Liver (tissue), 9 donors: ENCODE results near the gene CD109. TPM values are rescaled to one million over a fixed set of nuclear protein-coding genes. Genes with fewer than 3 reads are reported as not detected.
"Not testable (repeated sequence)": the region's sequence is repeated elsewhere in the genome, so short reads cannot be mapped to it uniquely, and the experiment has no call there.

Experiments
- DNase-seq: peaks from one replicate; pipeline ENCODE4 v3.0.0-alpha.2; 2017; ENCODE audit warnings: low spot score
- H3K27ac ChIP-seq, 2 donors: one replicate each; pipeline ENCODE4 v1.7.0; 2013; ENCODE audit warnings: inconsistent platforms in 2 of 2, low read length in 2 of 2, control low read depth in 1 of 2, low read depth in 1 of 2, mild to moderate bottlenecking in 1 of 2
- H3K27me3 ChIP-seq, 4 donors: one replicate each; pipeline versions ENCODE4 v1.6.1 to v1.7.0; 2013; ENCODE audit warnings: low read length in 3 of 4, inconsistent platforms in 1 of 4, mild to moderate bottlenecking in 1 of 4, moderate library complexity in 1 of 4; ENCODE audit not compliant: control insufficient read depth in 4 of 4, insufficient read depth in 4 of 4
- H3K36me3 ChIP-seq, 4 donors: one replicate each; pipeline versions ENCODE4 v1.6.1 to v1.7.0; 2013; ENCODE audit warnings: low read length in 3 of 4, mild to moderate bottlenecking in 3 of 4, low read depth in 1 of 4, moderate library complexity in 1 of 4; ENCODE audit not compliant: control insufficient read depth in 4 of 4, insufficient read depth in 3 of 4
- H3K4me1 ChIP-seq, 4 donors: one replicate each; pipeline versions ENCODE4 v1.6.1 to v1.7.0; 2013; ENCODE audit warnings: low read length in 3 of 4, mild to moderate bottlenecking in 3 of 4, moderate library complexity in 1 of 4; ENCODE audit not compliant: control insufficient read depth in 4 of 4, insufficient read depth in 4 of 4
- H3K4me3 ChIP-seq, 3 donors: one replicate each; pipeline versions ENCODE4 v1.6.1 to v1.7.0; 2013; ENCODE audit warnings: low read length in 3 of 3, control low read depth in 1 of 3, low read depth in 1 of 3, mild to moderate bottlenecking in 1 of 3
- H3K9ac ChIP-seq, 2 donors: one replicate each; pipeline ENCODE4 v1.7.0; 2013; ENCODE audit warnings: low read length in 2 of 2, mild to moderate bottlenecking in 2 of 2, moderate library complexity in 2 of 2, control low read depth in 1 of 2, low read depth in 1 of 2
- H3K9me3 ChIP-seq, 4 donors: one replicate each; pipeline versions ENCODE4 v1.6.1 to v1.7.0; 2013; ENCODE audit warnings: low read length in 3 of 4; ENCODE audit not compliant: control insufficient read depth in 4 of 4
- ATF3 ChIP-seq: IDR thresholded peaks from 2 replicates; pipeline ENCODE4 v1.6.1; 2016; ENCODE audit warnings: antibody characterized with exemption
- EGR1 ChIP-seq, 2 donors: IDR thresholded peaks; 2 replicates each; pipeline ENCODE4 v1.6.1; 2016 to 2018; ENCODE audit warnings: antibody characterized with exemption in 2 of 2, low read depth in 2 of 2
- FOXA1 ChIP-seq: IDR thresholded peaks from 2 replicates; pipeline ENCODE4 v1.6.1; 2016; ENCODE audit warnings: antibody characterized with exemption
- GABPA ChIP-seq, 2 donors: IDR thresholded peaks in 1 of 2; conservative IDR thresholded peaks in 1 of 2; 2 replicates each; pipeline ENCODE4 v1.6.1; 2016; ENCODE audit warnings: antibody characterized with exemption in 2 of 2, mild to moderate bottlenecking in 1 of 2, moderate library complexity in 1 of 2
- HNF4G ChIP-seq: IDR thresholded peaks from 2 replicates; pipeline ENCODE4 v1.6.1; 2016; ENCODE audit warnings: antibody characterized with exemption
- JUND ChIP-seq, 2 donors: IDR thresholded peaks; 2 replicates each; pipeline ENCODE4 v1.6.1; 2016; ENCODE audit warnings: antibody characterized with exemption in 2 of 2
- NR2F2 ChIP-seq: IDR thresholded peaks from 2 replicates; pipeline ENCODE4 v1.6.1; 2016; ENCODE audit warnings: antibody characterized with exemption
- SP1 ChIP-seq: IDR thresholded peaks from 2 replicates; pipeline ENCODE4 v1.6.1; 2018; ENCODE audit warnings: antibody characterized with exemption, mild to moderate bottlenecking
- TAF1 ChIP-seq: conservative IDR thresholded peaks from 2 replicates; pipeline ENCODE4 v1.6.1; 2016; ENCODE audit warnings: antibody characterized with exemption, mild to moderate bottlenecking
- YY1 ChIP-seq: IDR thresholded peaks from 2 replicates; pipeline ENCODE4 v1.6.1; 2016; ENCODE audit warnings: antibody characterized with exemption, mild to moderate bottlenecking
- ZBTB33 ChIP-seq: IDR thresholded peaks from 2 replicates; pipeline ENCODE4 v1.6.1; 2016; ENCODE audit warnings: antibody characterized with exemption
- WGBS: extraction: QIAGEN DNeasy Blood & Tissue Kit; methylation state at CpG from one replicate; pipeline ENCODE4 v1.1.7; 2013; 5-methylcytosine and 5-hydroxymethylcytosine counted together
- polyA plus RNA-seq, 2 donors: library from polyadenylated mRNA; stranded (reverse) in 1 of 2; unstranded in 1 of 2; fragments of 200-250 nt in 1 of 2; fragments of >200 nt in 1 of 2; fragmentation: Nextera tagmentation in 1 of 2; extraction: Ambion mirVana in 1 of 2; gene quantifications; one replicate each; pipeline versions ENCODE4 v1.2.1 to v1.2.3, GENCODE V29; 2013 to 2015
- total RNA-seq, 2 donors: library from RNA; depleted of rRNA; stranded (reverse); fragments of >200 nt; gene quantifications; one replicate each; pipeline ENCODE4 v1.2.3, GENCODE V29; 2014
- donor health status: healthy.
- donor health status: healthy.
- donor health status: healthy.
- donor health status: healthy.
- donor health status: healthy.

Gene CD109
- total and polyA plus RNA-seq, 4 donors, result 0.18 to 2.0 (median 0.32) TPM

- TF ChIP-seq HNF4G, result no peak
Observed at GRCh38 chr6:73675466-73676098, 20.4 kb upstream of the CD109 start (continued).

GRCh38 chr6:73679009-73679408, 17.0 kb upstream of the CD109 start:
- DNase-seq, result no peak
- no peaks in the 10 kb centered on the region for H3K9me3 ChIP-seq
- TF ChIP-seq YY1 (no peak), SP1 (no peak), EGR1 (IDR thresholded peaks at IDR 0.05; ENCODE audit: low read depth in 2 of 2) (no peak)
- H3K4me1 ChIP-seq, result peaks cover 0 to 2% (median 0%) of the 10 kb centered on the region in 4 donors
- no peaks in the 10 kb centered on the region for H3K27me3 ChIP-seq
- no peak overlapping the region for H3K9ac ChIP-seq
- H3K36me3 ChIP-seq, result no peaks in the 10 kb centered on the region
- H3K27ac ChIP-seq, result no peak overlapping the region
- no peak overlapping the region for H3K4me3 ChIP-seq
- WGBS, result 71% methylated on average over 3 of the region's 3 CpGs

- H3K36me3 ChIP-seq, H3K9ac ChIP-seq, H3K27ac ChIP-seq, H3K27me3 ChIP-seq, H3K9me3 ChIP-seq, DNase-seq, H3K4me3 ChIP-seq, H3K4me1 ChIP-seq: not testable (repeated sequence)
- WGBS, result 78% methylated on average over 5 of the region's 5 CpGs
Observed at GRCh38 chr6:73679846-73680245, 16.2 kb upstream of the CD109 start.

- Histone ChIP-seq H3K4me1 (peaks cover 0 to under 1% (median 0%) of the 10 kb centered on the region in 4 donors), H3K36me3 (no peaks in the 10 kb centered on the region), H3K9ac (no peak overlapping the region), H3K27ac (no peak overlapping the region), H3K9me3 (no peaks in the 10 kb centered on the region), H3K27me3 (no peaks in the 10 kb centered on the region), H3K4me3 (no peak overlapping the region)
- no peak for DNase-seq
- 60% methylated on average over 5 of the region's 5 CpGs for WGBS
- TF ChIP-seq YY1 (no peak), EGR1 (IDR thresholded peaks at IDR 0.05; ENCODE audit: low read depth in 2 of 2) (no peak), TAF1 (no peak)
Observed at GRCh38 chr6:73680289-73680918, 15.6 kb upstream of the CD109 start.

- H3K27ac ChIP-seq, H3K9ac ChIP-seq, H3K4me1 ChIP-seq, H3K9me3 ChIP-seq, H3K36me3 ChIP-seq, H3K4me3 ChIP-seq, H3K27me3 ChIP-seq, DNase-seq: not testable (repeated sequence)
- 68% methylated on average over 2 of the region's 2 CpGs for WGBS
Observed at GRCh38 chr6:73683574-73683973, 12.4 kb upstream of the CD109 start.

- H3K9me3 ChIP-seq, result no peaks in the 10 kb centered on the region
Observed at GRCh38 chr6:73688351-73688750, 7.7 kb upstream of the CD109 start.

More at GRCh38 chr6:73688351-73688750, 7.7 kb upstream of the CD109 start:
- no peaks in the 10 kb centered on the region for H3K36me3 ChIP-seq
- H3K9ac ChIP-seq, result no peak overlapping the region
- no peak overlapping the region for H3K4me3 ChIP-seq
- no peak for DNase-seq
- no peak overlapping the region for H3K27ac ChIP-seq
- H3K4me1 ChIP-seq, result no peaks in the 10 kb centered on the region
- TF ChIP-seq ZBTB33 (no peak), FOXA1 (no peak), GABPA (IDR thresholded peaks at IDR 0.05 in 1 of 2, conservative IDR thresholded peaks at IDR 0.05 in 1 of 2) (no peak), EGR1 (IDR thresholded peaks at IDR 0.05; ENCODE audit: low read depth in 2 of 2) (no peak), NR2F2 (no peak), SP1 (no peak), TAF1 (no peak), ATF3 (no peak), JUND (IDR thresholded peaks at IDR 0.05) (no peak)
- WGBS, result 84% methylated on average over 1 of the region's 1 CpG
- peaks cover 0 to 2% (median under 1%) of the 10 kb centered on the region in 4 donors for H3K27me3 ChIP-seq
